ENCODE results near the gene SHD. TPM values are rescaled to one million over a fixed set of nuclear protein-coding genes. Genes with fewer than 3 reads are reported as not detected.

The SHD gene
- total and polyA plus RNA-seq, 2 of the 4 experiments (the other 2 are of a cell fraction): not detected

DNA sequence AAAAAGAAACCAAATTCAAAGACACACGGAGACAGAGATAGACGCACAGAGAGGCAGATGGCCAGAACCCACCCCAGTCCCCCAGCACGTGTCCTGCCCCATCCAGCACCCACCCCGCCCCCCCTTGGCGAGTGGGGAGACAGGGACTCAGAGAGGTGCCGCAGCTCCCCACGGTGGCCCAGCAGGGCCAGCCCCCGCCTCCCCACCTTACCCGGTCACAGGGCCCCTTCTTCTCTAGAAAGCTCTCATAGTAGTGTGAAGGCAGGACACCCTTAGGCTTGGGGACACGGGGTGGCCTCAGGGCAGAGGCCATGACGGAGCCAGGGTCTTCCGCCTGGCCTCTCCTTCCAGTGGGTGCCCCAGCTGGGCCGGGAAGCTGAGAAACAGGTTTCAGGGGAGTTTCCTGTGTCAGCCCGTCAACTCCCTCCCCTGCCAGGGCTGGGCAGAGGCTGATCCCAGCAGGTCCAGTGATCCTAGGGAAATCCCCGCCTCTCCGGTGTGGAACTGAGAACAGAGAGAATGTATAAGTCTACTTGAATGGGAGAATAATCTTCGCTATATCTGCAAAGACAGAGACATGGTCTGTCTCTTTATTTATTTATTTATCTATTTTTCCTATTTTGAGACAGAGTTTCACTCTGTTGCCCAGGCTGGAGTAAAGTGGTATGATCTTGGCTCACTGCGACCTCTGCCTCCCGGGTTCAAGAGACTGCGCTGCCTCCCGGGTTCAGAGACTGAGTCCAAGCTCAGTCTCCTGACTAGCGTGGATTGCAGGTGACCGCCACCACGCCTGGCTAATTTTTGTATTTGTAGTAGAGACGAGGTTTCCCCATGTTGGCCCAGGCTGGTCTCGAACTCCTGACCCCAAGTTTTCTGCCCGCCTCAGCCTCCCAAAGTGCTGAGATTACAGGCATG lies 59.6 kb downstream of the SHD start, which contains the start of gene STAP2:
Gene STAP2, minus strand, starts transcription at position 387 of the 915 bp plus-strand sequence. Its CDS starts 74 bp downstream, at position 313.
- H3K27ac ChIP-seq (ENCODE audit: insufficient read depth, low read length): 0 out of 2 replicates have a peak within 1 kb of the TSS, but pooled peaks have one; percentile 0
- H4K20me1 ChIP-seq (ENCODE audit: insufficient read depth, low read length): no peaks in the 10 kb centered on the region
- DNase-seq (no peak), ATAC-seq (ENCODE audit: low read depth) (no peak)
- peak within 1 kb of the TSS; percentile 25 for H4K91ac ChIP-seq (ENCODE audit: insufficient read depth, low read depth, low read length)
- H4K5ac ChIP-seq (ENCODE audit: low read depth, low read length): peak within 1 kb of the TSS; percentile 73
- no peaks in the 10 kb centered on the region for H3K36me3 ChIP-seq (ENCODE audit: control insufficient read depth, insufficient read depth, low read length)
- peak within 1 kb of the TSS; percentile 87 for H3K23ac ChIP-seq (ENCODE audit: low read depth, low read length)
- no peak within 1 kb of the TSS for H2BK5ac ChIP-seq (ENCODE audit: low read depth, low read length, poor library complexity, severe bottlenecking)
- CTCF ChIA-PET: no interaction called here
- H3K4me1 ChIP-seq (ENCODE audit: control insufficient read depth, insufficient read depth, low read length): peaks cover 6% of the 10 kb centered on the region
- H2BK15ac ChIP-seq (ENCODE audit: low read depth, low read length): no peak within 1 kb of the TSS
- dilution Hi-C loops (cut with HindIII; ENCODE audit: low sequenced_read_pairs, unreplicated experiment): no loop called here
- H4K8ac ChIP-seq (ENCODE audit: low read depth in 2 of 2, low read length in 2 of 2): peak within 1 kb of the TSS; percentile 55 to 84
- no peak within 1 kb of the TSS for H2AK5ac ChIP-seq (ENCODE audit: low read depth, low read length)
- TF ChIP-seq, protein P1, sequence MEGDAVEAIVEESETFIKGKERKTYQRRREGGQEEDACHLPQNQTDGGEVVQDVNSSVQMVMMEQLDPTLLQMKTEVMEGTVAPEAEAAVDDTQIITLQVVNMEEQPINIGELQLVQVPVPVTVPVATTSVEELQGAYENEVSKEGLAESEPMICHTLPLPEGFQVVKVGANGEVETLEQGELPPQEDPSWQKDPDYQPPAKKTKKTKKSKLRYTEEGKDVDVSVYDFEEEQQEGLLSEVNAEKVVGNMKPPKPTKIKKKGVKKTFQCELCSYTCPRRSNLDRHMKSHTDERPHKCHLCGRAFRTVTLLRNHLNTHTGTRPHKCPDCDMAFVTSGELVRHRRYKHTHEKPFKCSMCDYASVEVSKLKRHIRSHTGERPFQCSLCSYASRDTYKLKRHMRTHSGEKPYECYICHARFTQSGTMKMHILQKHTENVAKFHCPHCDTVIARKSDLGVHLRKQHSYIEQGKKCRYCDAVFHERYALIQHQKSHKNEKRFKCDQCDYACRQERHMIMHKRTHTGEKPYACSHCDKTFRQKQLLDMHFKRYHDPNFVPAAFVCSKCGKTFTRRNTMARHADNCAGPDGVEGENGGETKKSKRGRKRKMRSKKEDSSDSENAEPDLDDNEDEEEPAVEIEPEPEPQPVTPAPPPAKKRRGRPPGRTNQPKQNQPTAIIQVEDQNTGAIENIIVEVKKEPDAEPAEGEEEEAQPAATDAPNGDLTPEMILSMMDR (conservative IDR thresholded peaks at IDR 0.05; ENCODE audit: low read depth, low read length): no peak
- no peak for TF ChIP-seq POLR2A (IDR thresholded peaks at IDR 0.05; ENCODE audit: low read depth, low read length)
- TF ChIP-seq NFE2L2 (IDR thresholded peaks at IDR 0.05; ENCODE audit: low read depth, low read length): no peak
- no peak for TF ChIP-seq MAFK (IDR thresholded peaks at IDR 0.05; ENCODE audit: low read depth, low read length)
- H2BK120ac ChIP-seq (ENCODE audit: low read depth, low read length): 0 out of 2 replicates have a peak within 1 kb of the TSS, but pooled peaks have one; percentile 8
- peak within 1 kb of the TSS; percentile 84 for H2AK9ac ChIP-seq (replicated peaks; ENCODE audit: low read depth, low read length, poor library complexity)
- peak within 1 kb of the TSS; percentile 39 for H3K14ac ChIP-seq (replicated peaks; ENCODE audit: low read depth, low read length)
- no peaks in the 10 kb centered on the region for H3K9me3 ChIP-seq (ENCODE audit: control insufficient read depth, insufficient read depth, low read length)
- no peak within 1 kb of the TSS for H2BK20ac ChIP-seq (ENCODE audit: low read depth, low read length)
- peaks cover 0 to 2% of the 10 kb centered on the region in 2 experiments; a peak in 2 of 4 replicates for H3K79me1 ChIP-seq (ENCODE audit: low read depth in 1 of 2, low read length in 2 of 2)
- no TSS peak for BruUV-seq (replicated peaks)
- H3K4ac ChIP-seq (ENCODE audit: low read depth, low read length): peak within 1 kb of the TSS; percentile 90
- in situ Hi-C loops (cut with MboI; ENCODE audit: low sequenced_read_pairs): no loop called here
- POLR2A ChIA-PET (ENCODE audit: unreplicated experiment): no interaction called here
- WGBS, 2 experiments (ENCODE audit: extremely low coverage in 2 of 2, insufficient read length in 1 of 2): 74% methylated on average over 9 of the region's 27 CpGs; no CpG with 5 or more reads in 1 of the 2 experiments
- no peak within 1 kb of the TSS for H3K56ac ChIP-seq (ENCODE audit: extremely low read depth, insufficient read depth, low read length)
- peak within 1 kb of the TSS; percentile 96 for H3K4me2 ChIP-seq (ENCODE audit: low read depth, low read length)
- intact Hi-C loops (cut with micrococcal nuclease): no loop called here
- peak within 1 kb of the TSS; percentile 97 for H2AFZ ChIP-seq (replicated peaks; ENCODE audit: low read length, poor library complexity)
- H3K9ac ChIP-seq (ENCODE audit: low read depth, low read length): peak within 1 kb of the TSS; percentile 70
- peak within 1 kb of the TSS; percentile 17; the same call in 1 of the 2 replicates for H3K18ac ChIP-seq (ENCODE audit: low read depth, low read length)
- no peaks in the 10 kb centered on the region for H3K27me3 ChIP-seq (ENCODE audit: control insufficient read depth, insufficient read depth, low read length)
- H3K4me3 ChIP-seq (ENCODE audit: insufficient read depth, low read depth, low read length): peak within 1 kb of the TSS; percentile 20; the same call in 1 of the 2 replicates
- 0 out of 2 replicates have a peak, but pooled peaks cover 2% of the 10 kb centered on the region for H3K9me1 ChIP-seq (ENCODE audit: insufficient read depth, low read length)

Other genes with a start within 250 kb of the SHD start
- gene ZBTB7A, start 212.4 kb upstream of the SHD start, total RNA-seq (2012; rRNA removed): 3.2 and 4.2 TPM in 2 replicates
- 10.3 and 14.7 TPM in 2 replicates for gene ZBTB7A, start 212.4 kb upstream of the SHD start, polyA plus RNA-seq (2012; rRNA removed)
- gene MAP2K2, start 155.1 kb upstream of the SHD start, total RNA-seq (2012; rRNA removed): 107 and 115 TPM in 2 replicates
- gene MAP2K2, start 155.1 kb upstream of the SHD start, polyA plus RNA-seq (2012; rRNA removed): 151 and 196 TPM in 2 replicates
- gene CREB3L3, start 125.6 kb upstream of the SHD start, total RNA-seq (2012; rRNA removed): not detected in 2 replicates
- gene CREB3L3, start 125.6 kb upstream of the SHD start, polyA plus RNA-seq (2012; rRNA removed): not detected in 2 replicates
- gene SIRT6, start 96.7 kb upstream of the SHD start, total RNA-seq (2012; rRNA removed): 3.9 and 6.1 TPM in 2 replicates
- gene SIRT6, start 96.7 kb upstream of the SHD start, polyA plus RNA-seq (2012; rRNA removed): 25.3 and 31.6 TPM in 2 replicates
- gene ANKRD24, start 96.6 kb upstream of the SHD start, total RNA-seq (2012; rRNA removed): 0.18 and 0.28 TPM in 2 replicates
- 0.21 and 0.29 TPM in 2 replicates for gene ANKRD24, start 96.6 kb upstream of the SHD start, polyA plus RNA-seq (2012; rRNA removed)
- 0.28 and 0.36 TPM in 2 replicates for gene EBI3, start 49.7 kb upstream of the SHD start, total RNA-seq (2012; rRNA removed)
- gene EBI3, start 49.7 kb upstream of the SHD start, polyA plus RNA-seq (2012; rRNA removed): 2.7 and 3.0 TPM in 2 replicates
- gene YJU2, start 32.2 kb upstream of the SHD start, total RNA-seq (2012; rRNA removed): 15.6 and 20.3 TPM in 2 replicates
- gene YJU2, start 32.2 kb upstream of the SHD start, polyA plus RNA-seq (2012; rRNA removed): 18.8 and 18.9 TPM in 2 replicates
- gene TMIGD2, start 23.1 kb downstream of the SHD start, total RNA-seq (2012; rRNA removed): not detected in 2 replicates
- gene TMIGD2, start 23.1 kb downstream of the SHD start, polyA plus RNA-seq (2012; rRNA removed): not detected in 2 replicates
- gene FSD1, start 25.3 kb downstream of the SHD start, total RNA-seq (2012; rRNA removed): 17.4 and 19.2 TPM in 2 replicates
- 23.4 and 24.4 TPM in 2 replicates for gene FSD1, start 25.3 kb downstream of the SHD start, polyA plus RNA-seq (2012; rRNA removed)
- 1.3 and 1.4 TPM in 2 replicates for gene STAP2, start 59.6 kb downstream of the SHD start, total RNA-seq (2012; rRNA removed)
- gene STAP2, start 59.6 kb downstream of the SHD start, polyA plus RNA-seq (2012; rRNA removed): 3.2 and 3.4 TPM in 2 replicates
- 2.3 and 3.3 TPM in 2 replicates for gene MPND, start 64.3 kb downstream of the SHD start, total RNA-seq (2012; rRNA removed)
- 8.1 and 9.8 TPM in 2 replicates for gene MPND, start 64.3 kb downstream of the SHD start, polyA plus RNA-seq (2012; rRNA removed)
- gene SH3GL1, start 121.3 kb downstream of the SHD start, total RNA-seq (2012; rRNA removed): 28.1 and 32.2 TPM in 2 replicates
- 138 and 161 TPM in 2 replicates for gene SH3GL1, start 121.3 kb downstream of the SHD start, polyA plus RNA-seq (2012; rRNA removed)
- 11.4 and 12.4 TPM in 2 replicates for gene CHAF1A, start 123.4 kb downstream of the SHD start, total RNA-seq (2012; rRNA removed)
- gene CHAF1A, start 123.4 kb downstream of the SHD start, polyA plus RNA-seq (2012; rRNA removed): 22.9 and 26.7 TPM in 2 replicates
- gene UBXN6, start 178.5 kb downstream of the SHD start, total RNA-seq (2012; rRNA removed): 74.2 and 84.2 TPM in 2 replicates
- gene UBXN6, start 178.5 kb downstream of the SHD start, polyA plus RNA-seq (2012; rRNA removed): 86.5 and 98.3 TPM in 2 replicates
- gene HDGFL2, start 193.0 kb downstream of the SHD start, total RNA-seq (2012; rRNA removed): 35.8 and 45.5 TPM in 2 replicates
- 48.5 and 53.0 TPM in 2 replicates for gene HDGFL2, start 193.0 kb downstream of the SHD start, polyA plus RNA-seq (2012; rRNA removed)
- under 0.01 TPM in 2 replicates for gene PLIN4, start 239.2 kb downstream of the SHD start, total RNA-seq (2012; rRNA removed)
- 0.07 and 0.09 TPM in 2 replicates for gene PLIN4, start 239.2 kb downstream of the SHD start, polyA plus RNA-seq (2012; rRNA removed)